GM18505 (cell line): ENCODE data around the gene STAT3.

Source experiments
- ATAC-seq: cut with Tn5 transposase; IDR thresholded peaks from one replicate; pipeline ENCODE4 v1.9.1; 2021; ENCODE audit not compliant: unreplicated experiment
- POLR2A ChIP-seq: IDR thresholded peaks from 4 replicates; pipeline ENCODE4 v1.6.1; 2011; ENCODE audit warnings: borderline replicate concordance; ENCODE audit not compliant: insufficient read depth, insufficient read length; ENCODE audit errors: extremely low read depth

Gene STAT3

GRCh38 chr17:42414704-42415409, 26.6 kb upstream of the STAT3 start:
- no peak for ATAC-seq
- no peak for TF ChIP-seq POLR2A

DNA sequence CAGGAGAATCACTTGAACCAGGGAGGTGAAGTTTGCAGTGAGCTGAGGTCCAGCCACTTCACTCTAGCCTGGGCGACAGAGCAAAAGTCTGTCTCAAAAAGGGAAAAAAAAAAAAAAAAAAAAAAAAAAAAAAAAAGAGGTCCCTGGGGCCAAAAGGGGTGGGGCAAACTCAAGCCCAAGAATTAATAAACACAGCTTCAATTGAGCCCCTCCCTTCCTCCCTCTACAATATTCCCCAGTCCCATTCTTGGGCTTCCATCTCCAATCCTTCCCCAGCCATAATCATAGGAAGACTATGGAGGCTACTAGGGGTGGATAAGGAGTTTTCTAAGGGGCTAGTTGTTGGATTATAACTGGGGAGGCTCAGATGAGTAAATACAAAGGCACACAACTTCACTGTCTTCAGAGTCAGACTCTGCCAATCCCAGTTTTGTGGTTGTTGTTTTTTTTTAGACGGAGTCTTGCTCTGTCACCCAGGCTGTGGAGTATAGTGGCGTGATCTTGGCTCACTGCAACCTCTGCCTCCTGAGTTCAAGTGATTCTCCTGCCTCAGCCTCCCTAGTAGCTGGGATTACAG, 25.3 kb upstream of the STAT3 start:
- ATAC-seq, result no peak

GRCh38 chr17:42411905-42412679, 23.9 kb upstream of the STAT3 start:
- no peak for ATAC-seq
- no peak for TF ChIP-seq POLR2A

More for the DNA sequence above, 25.3 kb upstream of the STAT3 start:
- no peak for TF ChIP-seq POLR2A

- ATAC-seq, result no peak
- TF ChIP-seq POLR2A, result no peak
Observed at GRCh38 chr17:42411361-42411760, 23.1 kb upstream of the STAT3 start.

- no peak for ATAC-seq
- TF ChIP-seq POLR2A, result no peak
Observed at GRCh38 chr17:42410319-42410685, 22.1 kb upstream of the STAT3 start.

DNA sequence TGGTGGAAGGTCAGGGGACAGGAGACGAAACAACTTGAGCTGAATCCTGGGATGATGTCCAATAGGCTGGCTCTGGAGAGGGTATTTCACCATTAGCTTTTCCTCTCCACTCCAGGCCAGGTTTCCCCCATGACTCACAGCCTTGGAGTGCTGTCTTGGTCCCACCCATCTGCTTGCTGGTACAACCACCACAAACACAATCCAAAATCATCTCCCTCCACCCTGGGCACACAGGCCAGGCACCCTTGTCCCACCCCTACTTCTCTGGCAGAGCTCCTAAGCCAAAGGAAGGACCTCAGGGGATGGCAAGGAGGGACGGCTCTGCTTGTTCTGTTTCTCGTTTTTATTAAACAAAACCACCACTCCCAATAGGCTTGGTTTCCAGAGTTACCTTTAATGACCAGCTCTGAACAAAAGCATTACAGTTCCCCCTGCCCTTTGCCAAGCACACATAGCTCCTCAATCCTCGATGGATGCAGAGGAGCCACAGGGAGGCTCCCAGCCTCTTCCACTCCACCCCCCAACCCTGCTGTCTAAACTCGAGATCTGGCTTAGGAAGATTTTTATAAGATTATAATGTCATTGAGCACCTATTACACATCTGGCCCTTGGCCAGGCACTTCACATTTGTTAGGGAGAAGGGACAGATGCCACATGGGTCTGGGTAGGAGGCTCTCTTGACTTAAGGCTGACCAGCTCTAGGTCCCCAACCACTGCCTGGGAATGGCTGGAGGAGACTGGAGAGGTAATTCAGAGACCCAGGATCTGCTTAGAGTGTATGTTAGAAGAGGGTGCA, 21.5 kb upstream of the STAT3 start:
- ATAC-seq, result no peak
- TF ChIP-seq POLR2A, result no peak

- no peak for TF ChIP-seq POLR2A
Observed at GRCh38 chr17:42408061-42408460, 19.8 kb upstream of the STAT3 start.

GRCh38 chr17:42407289-42407836, 19.1 kb upstream of the STAT3 start:
- ATAC-seq, result no peak
- no peak for TF ChIP-seq POLR2A

More at GRCh38 chr17:42408061-42408460, 19.8 kb upstream of the STAT3 start:
- ATAC-seq, result no peak

DNA sequence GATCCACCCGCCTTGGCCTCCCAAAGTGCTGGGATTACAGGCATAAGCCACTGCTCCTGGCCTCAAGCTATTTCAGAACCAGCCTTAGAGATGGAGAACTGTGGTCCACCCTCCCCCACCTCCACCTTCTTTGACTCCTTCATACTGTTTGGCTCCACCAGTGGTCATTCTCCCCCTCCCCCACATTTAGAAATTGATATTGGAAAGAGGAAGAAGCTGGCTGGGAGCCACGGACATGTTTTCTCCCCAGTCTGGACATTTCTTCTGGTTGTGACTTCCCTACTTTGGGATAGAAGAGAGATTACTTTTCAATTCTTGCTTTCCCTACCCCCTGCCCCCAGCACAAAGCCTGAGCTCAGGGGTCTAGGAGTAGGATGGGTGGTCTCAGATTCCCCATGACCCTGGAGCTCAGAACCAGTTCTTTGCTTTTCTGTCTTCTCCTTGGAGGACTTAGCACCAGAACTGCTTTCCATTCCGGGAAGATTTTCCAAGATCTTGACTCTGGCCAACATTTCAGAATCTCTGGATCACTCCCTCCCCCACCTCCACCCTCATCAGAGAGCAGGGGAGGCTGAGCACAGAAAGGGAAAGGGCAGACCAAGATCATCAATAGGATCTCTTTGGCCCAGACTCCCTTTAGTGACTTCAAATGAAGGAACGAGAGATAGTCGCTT, 18.5 kb upstream of the STAT3 start:
- no peak for ATAC-seq
- no peak for TF ChIP-seq POLR2A

- no peak for TF ChIP-seq POLR2A
- no peak for ATAC-seq
Observed at GRCh38 chr17:42405963-42406495, 17.8 kb upstream of the STAT3 start.

GRCh38 chr17:42405076-42405475, 16.8 kb upstream of the STAT3 start:
- no peak for ATAC-seq
- no peak for TF ChIP-seq POLR2A

DNA sequence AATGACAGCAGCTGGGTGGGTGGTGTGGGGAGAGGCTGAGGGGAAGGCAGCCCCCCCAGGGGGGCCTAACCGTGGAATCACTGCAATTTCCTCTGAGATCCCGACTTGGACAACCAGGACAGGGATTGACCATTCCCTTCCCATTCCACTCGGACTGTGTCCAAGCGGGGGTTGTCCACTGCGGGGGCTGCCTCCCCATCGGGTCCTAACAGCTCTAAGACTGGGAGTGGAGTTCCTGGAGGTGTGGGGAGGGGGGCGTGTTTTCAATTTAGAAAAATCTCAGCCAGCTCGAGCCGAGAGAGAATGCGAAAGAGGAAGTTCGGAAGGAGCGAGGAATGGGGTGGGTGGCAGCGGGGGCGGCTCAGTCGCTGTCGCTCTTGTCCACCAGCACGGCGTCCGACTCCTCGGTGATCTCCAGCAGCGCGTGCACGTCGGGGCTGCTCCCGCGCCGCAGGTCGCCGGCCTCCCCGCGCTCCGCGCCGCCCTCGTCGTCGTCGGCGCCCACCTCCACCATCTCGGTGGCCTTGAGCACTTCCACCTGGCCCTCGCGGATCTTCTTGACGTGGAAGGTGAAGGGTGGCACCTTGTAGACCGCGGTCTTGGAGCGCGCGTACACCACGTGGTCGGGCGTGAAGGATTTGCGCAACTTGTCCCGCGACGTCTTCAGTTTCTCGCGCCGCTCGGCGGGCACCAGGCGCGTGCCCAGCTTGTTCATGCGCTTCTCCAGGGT, 16.2 kb upstream of the STAT3 start:
- no peak for TF ChIP-seq POLR2A

DNA sequence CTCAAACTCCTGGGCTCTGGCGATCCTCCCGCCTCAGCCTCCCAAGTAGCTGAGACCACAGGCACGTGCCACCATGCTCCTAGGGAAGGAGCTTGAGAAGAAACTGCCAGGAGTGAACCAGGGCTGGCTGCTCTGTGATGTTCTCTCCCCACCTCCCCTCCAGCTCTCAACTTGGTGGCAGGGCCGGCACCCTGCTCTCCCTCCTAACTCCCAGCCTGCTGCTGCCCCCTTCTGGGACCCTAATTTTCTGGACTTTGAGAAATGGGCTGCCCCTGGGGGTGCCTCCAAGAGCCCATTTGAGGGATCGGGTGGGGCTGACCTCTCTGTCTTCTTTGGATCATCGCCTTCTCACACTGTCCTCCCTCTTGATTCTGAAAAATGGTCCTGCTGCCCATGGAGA, 14.9 kb upstream of the STAT3 start:
- no peak for TF ChIP-seq POLR2A
- no peak for ATAC-seq

More for the DNA sequence above, 16.2 kb upstream of the STAT3 start:
- ATAC-seq, result no peak
